Ishikawa (cell line): ENCODE results near the gene DPM3.

Experiments used
- CEBPB ChIP-seq: IDR thresholded peaks from 2 replicates; pipeline ENCODE4 v1.6.1; 2012
- CREB1 ChIP-seq: IDR thresholded peaks from 2 replicates; pipeline ENCODE4 v1.6.1; 2012; ENCODE audit warnings: low read depth
- EGR1 ChIP-seq: IDR thresholded peaks from 2 replicates; pipeline ENCODE4 v1.6.1; 2012
- EP300 ChIP-seq: IDR thresholded peaks from 2 replicates; pipeline ENCODE4 v1.6.1; 2012; ENCODE audit warnings: borderline replicate concordance
- FOXM1 ChIP-seq: IDR thresholded peaks from 2 replicates; pipeline ENCODE4 v1.6.1; 2012; ENCODE audit warnings: low read depth, borderline replicate concordance
- NFIC ChIP-seq: IDR thresholded peaks from 2 replicates; pipeline ENCODE4 v1.6.1; 2012
- RAD21 ChIP-seq: IDR thresholded peaks from 2 replicates; pipeline ENCODE4 v1.6.1; 2012; ENCODE audit warnings: low read depth
- TAF1 ChIP-seq: IDR thresholded peaks from 2 replicates; pipeline ENCODE4 v1.6.1; 2012; ENCODE audit warnings: low read depth, mild to moderate bottlenecking
- TCF12 ChIP-seq: IDR thresholded peaks from 2 replicates; pipeline ENCODE4 v1.6.1; 2012; ENCODE audit warnings: low read depth
- TEAD4 ChIP-seq: IDR thresholded peaks from 2 replicates; pipeline ENCODE4 v1.6.1; 2012
- YY1 ChIP-seq: IDR thresholded peaks from 2 replicates; pipeline ENCODE4 v1.6.1; 2012; ENCODE audit warnings: low read depth
- TF ChIP-seq, protein P1 (sequence below): IDR thresholded peaks from 2 replicates; pipeline ENCODE4 v1.6.1; 2012; ENCODE audit warnings: low read depth, mild to moderate bottlenecking
- TF ChIP-seq, protein P2 (sequence below): IDR thresholded peaks from 2 replicates; pipeline ENCODE4 v1.6.1; 2012

DNA sequence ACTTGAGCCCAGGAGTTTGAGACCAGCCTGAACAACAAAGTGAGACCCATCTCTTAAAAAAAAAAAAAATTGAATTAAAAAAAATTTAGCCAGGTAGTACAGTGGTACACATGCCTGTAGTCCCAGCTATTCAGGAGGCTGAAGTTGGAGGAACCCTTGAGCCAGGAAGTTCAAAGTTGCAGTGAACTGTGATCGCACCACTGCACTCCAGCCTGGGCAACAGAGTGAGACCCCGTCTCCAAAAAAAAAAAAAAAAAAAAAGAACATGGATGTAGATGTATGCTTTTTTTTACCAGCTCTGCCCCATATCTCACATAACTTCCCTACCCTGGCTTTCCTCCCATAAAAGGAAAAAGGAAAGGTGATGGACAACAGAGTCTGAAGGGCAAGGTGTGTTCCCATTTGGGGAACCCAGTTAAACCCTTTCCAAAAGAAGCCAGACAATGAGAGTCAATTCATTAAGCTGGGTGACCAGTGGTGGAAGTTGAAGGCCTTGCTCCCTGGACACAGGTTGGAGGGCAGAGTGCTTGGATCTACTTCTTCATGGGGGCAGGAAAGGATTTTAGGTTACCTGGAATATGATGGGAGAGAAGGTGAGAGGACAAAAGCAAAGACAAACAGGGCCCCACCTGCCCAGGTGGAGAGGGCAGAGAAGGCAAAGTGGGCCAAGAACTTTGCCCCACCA is 29.9 kb upstream of the DPM3 start:
- TF ChIP-seq, protein P1, sequence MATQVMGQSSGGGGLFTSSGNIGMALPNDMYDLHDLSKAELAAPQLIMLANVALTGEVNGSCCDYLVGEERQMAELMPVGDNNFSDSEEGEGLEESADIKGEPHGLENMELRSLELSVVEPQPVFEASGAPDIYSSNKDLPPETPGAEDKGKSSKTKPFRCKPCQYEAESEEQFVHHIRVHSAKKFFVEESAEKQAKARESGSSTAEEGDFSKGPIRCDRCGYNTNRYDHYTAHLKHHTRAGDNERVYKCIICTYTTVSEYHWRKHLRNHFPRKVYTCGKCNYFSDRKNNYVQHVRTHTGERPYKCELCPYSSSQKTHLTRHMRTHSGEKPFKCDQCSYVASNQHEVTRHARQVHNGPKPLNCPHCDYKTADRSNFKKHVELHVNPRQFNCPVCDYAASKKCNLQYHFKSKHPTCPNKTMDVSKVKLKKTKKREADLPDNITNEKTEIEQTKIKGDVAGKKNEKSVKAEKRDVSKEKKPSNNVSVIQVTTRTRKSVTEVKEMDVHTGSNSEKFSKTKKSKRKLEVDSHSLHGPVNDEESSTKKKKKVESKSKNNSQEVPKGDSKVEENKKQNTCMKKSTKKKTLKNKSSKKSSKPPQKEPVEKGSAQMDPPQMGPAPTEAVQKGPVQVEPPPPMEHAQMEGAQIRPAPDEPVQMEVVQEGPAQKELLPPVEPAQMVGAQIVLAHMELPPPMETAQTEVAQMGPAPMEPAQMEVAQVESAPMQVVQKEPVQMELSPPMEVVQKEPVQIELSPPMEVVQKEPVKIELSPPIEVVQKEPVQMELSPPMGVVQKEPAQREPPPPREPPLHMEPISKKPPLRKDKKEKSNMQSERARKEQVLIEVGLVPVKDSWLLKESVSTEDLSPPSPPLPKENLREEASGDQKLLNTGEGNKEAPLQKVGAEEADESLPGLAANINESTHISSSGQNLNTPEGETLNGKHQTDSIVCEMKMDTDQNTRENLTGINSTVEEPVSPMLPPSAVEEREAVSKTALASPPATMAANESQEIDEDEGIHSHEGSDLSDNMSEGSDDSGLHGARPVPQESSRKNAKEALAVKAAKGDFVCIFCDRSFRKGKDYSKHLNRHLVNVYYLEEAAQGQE = no peak
- TF ChIP-seq YY1 (no peak), TAF1 (no peak), CEBPB (no peak), CREB1 (no peak), EP300 (no peak), FOXM1 (no peak), TCF12 (no peak), RAD21 (no peak), TEAD4 (no peak), EGR1 (no peak), NFIC (no peak)
- TF ChIP-seq, protein P2, sequence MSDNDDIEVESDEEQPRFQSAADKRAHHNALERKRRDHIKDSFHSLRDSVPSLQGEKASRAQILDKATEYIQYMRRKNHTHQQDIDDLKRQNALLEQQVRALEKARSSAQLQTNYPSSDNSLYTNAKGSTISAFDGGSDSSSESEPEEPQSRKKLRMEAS = no peak
